Measurements from ENCODE around the gene UBAP2L. TPM values are rescaled to one million over a fixed set of nuclear protein-coding genes. Genes with fewer than 3 reads are reported as not detected.
A peak's percentile ranks its signal among the peaks of the same experiment; 100 is the strongest.
"Not testable (repeated sequence)": the region's sequence is repeated elsewhere in the genome, so short reads cannot be mapped to it uniquely, and the experiment has no call there.

UBAP2L gene
- total RNA-seq, 1 donor from 2014 or later = 80.9 TPM

DNA sequence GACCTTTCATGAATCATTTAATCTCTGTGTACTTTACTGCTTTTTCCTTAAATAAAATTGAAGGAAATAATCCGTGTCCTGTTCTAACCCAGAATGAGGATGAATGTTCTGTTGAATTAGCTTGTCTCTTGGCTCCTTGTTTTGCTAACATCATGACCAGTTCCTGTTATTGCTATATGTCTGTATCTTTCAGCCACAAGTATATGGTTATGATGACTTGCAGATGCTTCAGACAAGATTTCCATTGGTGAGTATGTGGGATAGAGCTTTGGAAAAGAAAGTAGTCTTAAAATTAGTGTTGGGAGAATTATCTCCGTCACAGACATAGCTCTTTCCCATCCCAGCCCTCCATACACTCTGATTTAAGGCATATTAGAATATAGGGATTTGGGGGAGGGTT lies 38.0 kb downstream of the UBAP2L start:
- no peak for ATAC-seq

DNA sequence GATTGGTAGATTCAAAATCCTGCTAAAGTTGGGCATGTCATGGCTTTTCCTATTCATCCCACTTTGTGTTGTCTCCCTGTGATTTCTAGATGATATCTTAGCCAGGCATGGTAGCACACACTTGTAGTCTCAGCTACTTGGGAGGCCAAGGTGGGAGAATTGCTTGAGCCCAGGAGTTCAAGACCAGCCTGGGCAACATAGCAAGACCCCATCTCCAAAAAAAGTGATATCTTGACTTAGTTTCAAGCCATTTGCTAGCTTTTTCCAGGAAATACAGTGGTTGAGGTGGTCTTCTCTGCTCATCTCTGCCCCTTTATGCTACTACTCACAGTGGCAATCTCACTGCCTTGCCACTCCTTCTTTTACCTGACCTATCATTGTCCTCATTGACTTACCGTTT lies 39.4 kb downstream of the UBAP2L start:
- no peak for ATAC-seq

DNA sequence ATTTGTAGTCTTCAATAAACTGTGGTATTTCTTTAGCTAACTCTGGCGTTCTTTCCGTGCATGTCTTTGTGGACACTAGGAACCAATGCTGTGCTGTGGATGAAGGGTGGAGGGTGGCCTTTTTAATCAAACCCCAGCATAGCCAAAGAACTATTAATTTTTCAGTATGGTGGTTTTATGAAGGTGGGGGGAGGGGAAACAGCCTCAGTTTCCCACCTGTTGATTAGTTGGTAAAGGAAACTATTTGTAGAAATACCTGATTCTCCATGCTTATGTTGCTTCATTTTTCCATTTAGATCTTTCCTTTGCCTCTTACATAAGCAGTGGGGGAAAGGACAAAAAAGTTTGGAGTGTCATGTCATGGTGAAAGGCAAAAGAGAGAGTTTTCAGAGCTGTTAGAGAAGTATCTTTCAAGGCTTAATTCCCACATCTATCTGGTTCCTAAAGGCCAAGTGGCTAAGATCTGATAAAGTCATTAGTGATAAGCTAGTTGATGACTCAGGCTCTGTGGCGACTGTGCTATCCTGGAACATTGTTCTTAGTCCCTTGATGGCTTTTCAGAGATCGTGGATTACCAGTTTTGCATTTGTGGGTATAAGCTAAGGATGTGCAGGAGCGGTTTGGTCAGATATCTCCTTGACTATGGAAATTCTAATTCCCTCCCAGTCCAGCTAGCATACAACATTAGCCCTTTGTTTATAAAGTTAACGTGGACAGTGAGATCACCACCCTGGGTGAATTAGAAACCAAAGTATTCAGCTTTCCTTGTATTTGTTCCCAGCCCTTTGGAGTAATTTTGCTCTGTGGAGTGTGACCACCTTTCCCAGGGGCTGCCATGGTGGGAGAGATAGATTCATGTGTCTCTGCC lies 42.9 kb downstream of the UBAP2L start:
- ATAC-seq = no peak

DNA sequence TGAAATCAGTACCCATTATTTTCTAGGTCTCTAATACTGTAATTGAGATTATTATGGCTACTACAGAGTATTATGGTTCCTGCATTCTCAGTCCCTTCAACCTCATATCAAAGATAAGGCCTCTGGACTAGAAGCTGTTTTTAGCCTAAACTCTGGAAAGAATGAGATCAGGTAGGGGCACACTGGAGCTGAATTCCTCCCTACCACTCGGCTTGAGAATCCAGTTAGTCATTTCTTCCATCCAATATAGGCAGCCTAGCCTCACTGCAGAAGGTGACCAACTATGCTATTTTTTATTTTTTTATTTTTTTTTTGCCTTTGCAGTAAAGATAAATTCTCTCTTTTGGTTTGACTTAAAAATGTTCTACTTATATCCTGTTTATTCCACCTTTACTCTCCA lies 43.7 kb downstream of the UBAP2L start:
- ATAC-seq = no peak

DNA sequence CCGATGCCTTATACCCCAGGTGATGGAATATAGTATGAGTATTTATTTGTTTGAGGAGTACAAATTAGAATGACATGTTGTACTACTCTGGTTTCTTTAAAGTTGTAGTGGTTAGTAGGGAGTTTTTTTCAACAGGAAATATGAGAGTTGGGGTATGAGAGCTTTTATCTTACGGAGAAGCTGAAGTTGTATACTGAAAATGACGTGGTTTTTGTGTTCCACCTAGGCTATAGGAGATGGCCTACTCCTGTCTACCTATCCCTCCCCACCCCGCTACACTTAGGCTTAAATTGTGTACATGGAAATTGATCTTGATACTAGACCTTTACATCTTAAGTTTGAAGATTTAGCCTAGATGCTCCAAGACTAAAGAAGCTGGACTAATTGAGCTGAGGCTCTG lies 44.8 kb downstream of the UBAP2L start:
- ATAC-seq = no peak

DNA sequence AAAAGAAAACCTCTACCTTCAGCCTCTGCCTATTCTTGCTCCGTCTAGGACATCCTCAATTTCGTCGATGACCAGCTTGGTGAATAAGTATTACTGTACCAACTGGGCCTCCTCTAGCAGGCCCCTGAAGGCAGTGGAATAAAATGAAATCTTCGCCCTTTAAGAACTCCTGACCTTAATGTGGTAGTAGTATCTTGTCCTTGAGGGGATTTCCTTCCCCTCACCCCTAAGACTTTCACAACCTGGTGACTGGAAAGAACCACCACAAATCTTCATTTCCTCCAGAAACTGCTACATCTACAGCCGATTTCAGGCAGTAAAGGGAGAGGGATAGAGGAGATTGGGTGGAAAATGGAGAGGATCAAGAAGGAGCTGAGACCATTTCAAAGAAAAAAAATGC lies 50.1 kb downstream of the UBAP2L start:
- ATAC-seq = no peak

DNA sequence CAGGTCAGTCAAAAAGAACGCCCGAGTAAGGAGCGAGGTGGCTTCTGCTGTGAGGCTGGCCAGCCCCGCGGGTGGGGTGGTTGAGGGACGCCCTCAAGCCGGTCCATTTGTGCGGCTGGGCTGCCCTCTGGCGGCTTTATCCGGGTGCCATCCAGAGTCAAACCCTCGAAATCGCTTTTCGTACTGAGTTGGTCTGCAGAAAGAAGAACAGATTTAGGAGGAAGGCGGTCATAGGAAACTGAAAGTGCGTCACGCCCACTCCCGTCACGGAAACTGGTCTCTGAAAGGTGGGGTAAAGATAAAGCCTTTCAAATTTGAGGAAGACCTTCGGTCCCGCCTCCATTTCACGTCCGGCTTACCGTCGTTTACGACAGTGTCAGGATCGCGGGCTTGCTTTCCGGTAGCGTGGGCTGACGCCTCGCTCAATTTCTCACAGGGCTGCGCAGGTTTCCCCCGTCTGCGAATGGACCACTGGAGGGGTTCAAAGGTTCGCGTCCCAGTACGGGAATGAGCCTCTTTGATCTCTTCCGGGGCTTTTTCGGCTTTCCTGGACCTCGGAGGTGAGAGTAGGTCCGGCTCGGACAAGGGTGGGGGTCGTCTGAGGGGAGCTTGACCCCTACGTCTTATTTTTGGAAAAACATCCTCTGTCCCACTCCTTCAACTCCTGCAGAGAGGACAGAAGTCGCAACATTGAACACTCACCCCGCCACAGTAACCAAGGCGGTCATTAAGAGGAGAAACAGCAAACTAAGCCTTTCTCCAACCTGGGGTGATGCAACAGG lies 51.7 kb downstream of the UBAP2L start, which contains the start of gene HAX1:
TSS of gene HAX1 (plus strand) at position 413 of the 782 bp plus-strand sequence. CDS start at position 508, 95 bp downstream.
- ATAC-seq = peak; percentile 93

DNA sequence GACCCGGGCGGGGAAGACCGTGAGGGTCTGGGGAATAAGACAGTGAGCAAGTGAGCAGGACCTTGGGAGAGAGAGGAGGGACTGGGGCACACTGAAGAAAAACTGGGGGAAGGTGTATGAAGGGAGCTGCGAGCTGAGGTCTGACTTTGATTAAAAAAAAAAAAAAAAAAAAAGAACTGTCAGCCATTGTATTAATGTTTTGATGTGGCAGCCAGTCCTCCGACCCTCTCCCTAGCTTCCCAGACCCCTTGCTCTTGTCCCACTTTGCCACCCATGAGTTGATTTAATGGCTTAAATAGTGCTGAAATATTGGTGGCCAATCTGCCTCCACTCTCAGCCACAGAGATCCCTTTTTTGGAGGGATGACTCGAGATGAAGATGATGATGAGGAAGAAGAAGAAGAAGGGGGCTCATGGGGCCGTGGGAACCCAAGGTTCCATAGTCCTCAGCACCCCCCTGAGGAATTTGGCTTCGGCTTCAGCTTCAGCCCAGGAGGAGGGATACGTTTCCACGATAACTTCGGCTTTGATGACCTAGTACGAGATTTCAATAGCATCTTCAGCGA lies 52.3 kb downstream of the UBAP2L start:
- ATAC-seq = no peak

DNA sequence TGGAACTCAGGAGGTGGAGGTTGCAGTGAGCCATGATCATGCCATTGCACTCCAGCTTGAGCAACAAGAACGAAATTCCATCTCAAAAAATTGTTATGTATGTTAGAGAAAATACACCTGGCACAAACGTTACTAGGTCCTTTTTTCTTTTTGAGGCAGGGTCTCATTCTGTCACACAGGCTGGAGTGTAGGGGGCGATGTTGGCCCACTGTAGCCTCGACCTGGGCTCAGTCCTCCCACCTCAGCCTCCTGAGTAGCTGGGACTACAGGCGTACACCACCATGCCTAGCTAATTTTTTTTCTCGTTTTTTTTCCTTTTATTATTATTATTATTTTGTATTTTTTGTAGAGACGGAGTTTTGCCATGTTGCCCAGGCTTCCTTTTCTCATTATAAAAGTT lies 56.0 kb downstream of the UBAP2L start:
- no peak for ATAC-seq

DNA sequence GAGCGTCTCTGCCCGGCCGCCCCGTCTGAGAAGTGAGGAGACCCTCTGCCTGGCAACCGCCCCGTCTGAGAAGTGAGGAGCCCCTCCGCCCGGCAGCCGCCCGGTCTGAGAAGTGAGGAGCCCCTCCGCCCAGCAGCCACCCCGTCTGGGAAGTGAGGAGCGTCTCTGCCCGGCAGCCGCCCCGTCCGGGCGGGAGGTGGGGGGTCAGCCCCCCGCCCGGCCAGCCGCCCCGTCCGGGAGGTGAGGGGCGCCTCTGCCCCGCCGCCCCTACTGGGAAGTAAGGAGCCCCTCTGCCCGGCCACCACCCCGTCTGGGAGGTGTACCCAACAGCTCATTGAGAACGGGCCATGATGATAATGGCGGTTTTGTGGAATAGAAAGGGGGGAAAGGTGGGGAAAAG lies 66.8 kb downstream of the UBAP2L start:
- ATAC-seq = not testable (repeated sequence)

DNA sequence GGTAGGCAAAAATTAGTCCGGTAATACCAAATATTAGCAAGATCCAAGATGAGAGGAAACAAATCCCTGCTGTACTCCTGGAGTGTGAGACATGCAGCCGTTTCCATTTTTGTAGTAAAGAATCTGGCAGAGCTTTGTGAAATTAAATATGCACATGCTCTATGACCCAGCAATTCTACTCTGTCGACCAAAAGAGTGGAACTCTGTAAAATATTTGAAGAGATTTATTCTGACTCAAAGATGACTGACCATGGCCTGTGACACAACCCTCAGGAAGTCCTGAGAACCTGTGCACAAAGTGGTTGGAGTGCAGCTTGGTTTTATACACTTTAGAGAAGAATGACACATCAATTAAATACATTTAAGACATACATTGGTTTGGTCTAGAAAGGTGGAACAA lies 67.9 kb downstream of the UBAP2L start:
- no peak for ATAC-seq

DNA sequence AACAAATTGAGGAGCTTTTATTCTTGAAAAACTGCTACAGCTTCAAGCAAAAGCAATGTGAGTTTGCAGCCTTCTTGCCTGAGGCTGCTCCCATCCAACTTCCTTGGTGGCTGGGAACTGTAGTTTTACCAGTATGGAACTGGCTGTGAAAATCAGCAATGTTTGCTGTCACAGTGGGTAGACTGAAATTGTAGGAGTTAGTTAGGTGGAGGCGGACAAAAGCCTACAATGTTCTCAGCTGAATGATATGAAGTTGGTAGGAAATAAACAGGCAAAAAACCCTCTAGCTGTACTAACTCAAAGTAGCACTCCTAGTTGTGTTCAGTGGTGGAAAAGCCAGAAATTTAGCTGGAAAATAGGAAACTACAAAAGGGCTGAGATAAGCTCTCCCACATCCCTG lies 70.2 kb downstream of the UBAP2L start:
- no peak for ATAC-seq

DNA sequence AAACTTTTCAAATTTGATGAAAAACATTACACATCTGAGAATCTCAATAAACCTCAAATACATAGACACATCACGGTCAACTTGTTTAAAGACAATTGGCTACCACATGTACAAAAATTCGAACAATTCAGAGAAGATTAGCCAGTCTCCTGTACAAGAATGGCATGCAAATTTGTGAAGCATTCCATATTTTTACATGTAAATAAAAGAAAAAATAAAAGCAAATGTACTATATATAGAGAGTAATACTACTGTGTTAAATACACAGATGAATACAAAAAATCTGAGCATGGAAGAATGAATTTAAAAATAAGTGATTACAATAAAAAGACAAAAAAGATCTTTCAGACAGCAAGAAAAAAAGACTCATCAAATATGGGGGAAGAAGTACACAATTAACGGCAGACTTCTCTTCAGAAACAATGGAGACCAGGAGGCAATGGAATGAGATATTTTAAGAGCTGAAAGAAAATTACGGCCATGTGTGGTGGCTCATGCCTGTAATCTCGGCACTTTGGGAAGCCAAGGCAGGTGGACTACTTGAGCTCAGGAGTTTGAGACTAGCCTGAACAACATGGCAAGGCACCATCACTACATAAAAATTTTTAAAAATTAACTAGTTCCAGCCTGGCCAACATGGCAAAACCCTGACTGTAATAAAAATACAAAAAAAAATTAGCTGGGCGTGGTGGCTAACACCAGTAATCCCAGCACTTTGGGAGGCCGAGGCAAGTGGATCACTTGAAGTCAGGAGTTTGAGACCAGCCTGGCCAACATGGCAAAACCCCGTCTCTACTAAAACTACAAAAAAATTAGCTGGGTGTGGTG lies 74.9 kb downstream of the UBAP2L start:
- no peak for ATAC-seq

DNA sequence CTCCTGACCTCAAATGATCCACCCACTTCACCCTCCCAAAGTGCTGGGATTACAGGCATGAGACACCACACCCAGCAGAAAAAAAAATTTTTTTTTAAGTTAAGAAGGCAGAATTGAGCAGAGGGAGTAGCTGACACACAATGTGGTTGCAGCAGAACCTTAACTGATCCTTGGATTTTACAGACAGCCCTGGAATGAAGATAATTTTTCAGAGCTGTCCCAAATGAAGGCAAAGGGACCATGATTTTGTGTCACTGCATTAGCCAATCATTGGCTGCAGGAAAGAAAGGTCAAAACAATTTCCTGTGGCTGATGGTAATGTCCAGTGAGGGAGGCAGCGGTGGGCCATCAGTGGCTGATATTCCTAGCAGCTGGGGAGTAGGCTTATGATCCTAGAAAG lies 80.8 kb downstream of the UBAP2L start:
- ATAC-seq = no peak

DNA sequence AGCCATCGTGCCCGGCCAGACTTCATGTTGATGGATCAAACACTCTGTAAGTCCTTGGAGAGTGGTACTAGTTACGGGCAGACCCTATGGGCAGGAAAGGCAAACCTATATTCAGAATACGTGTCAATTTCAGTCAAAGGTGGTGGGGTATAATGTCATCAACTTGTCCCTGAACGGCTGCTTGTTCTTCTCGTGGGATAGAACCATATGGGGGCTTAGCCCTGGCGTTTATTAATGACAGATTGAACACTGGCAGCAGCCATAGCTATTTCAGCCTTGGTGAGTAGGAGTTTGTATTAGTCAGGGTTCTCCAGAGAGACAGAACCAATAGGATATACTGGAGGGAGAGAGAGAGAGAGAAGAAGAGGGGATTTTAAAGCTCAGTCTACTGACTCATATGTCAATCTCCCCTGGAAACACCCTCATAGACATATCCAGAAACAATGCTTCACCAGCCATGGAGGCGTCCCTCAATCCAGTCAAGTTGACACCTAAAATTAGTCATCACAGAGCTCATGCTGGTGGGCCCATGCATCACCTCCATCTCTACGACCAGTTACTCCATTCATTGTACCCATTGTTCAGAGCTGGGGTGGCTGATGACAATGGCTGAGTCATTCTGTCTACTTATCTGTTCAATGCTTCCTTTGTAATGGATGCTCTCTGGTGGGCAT lies 84.0 kb downstream of the UBAP2L start:
- no peak for ATAC-seq

DNA sequence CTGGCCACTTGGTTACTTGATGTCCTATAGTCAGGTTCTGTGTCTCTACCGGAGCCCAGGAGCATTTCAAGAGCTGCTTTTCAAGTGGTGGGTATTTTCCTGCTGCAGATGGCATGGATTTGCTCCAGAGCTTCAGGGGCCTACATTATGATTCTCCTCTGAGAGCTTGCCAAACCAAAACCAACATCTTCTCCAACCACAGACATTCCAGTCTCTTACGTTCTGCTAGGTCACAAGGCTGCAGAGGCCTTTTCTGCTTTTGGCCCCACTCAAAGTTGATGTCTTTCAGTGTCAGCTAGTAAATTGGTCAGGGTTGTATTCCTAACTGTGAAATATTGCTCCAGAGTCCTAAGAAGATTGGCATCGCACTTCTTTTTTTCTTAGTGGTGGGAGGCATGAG lies 85.4 kb downstream of the UBAP2L start:
- no peak for ATAC-seq

DNA sequence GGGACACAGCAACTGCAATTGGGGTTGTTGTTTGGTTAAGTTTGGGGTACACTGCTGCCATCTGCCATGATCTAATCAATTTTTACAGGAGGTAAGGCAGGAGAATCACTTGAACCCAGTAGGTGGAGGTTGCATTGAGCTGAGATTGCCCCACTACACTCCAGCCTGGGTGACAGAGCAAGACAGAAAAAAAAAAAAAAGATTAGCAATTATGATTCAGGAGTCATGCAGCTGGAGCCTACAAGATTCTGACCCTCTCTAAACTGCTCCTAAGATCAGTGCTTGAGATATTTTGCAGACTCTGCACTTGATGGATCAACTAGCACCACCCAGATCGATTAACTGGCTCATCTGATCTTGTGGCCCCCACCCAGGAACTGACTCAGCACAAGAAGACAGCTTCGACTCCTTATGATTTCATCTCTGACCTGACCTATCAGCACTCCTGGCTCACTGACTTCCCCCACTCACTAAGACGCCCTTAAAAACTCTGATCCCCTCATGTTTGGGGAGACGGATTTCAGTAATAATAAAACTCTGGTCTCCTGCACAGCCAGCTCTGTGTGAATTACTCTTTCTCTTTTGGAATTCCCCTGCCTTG lies 87.0 kb downstream of the UBAP2L start:
- ATAC-seq = not testable (repeated sequence)

DNA sequence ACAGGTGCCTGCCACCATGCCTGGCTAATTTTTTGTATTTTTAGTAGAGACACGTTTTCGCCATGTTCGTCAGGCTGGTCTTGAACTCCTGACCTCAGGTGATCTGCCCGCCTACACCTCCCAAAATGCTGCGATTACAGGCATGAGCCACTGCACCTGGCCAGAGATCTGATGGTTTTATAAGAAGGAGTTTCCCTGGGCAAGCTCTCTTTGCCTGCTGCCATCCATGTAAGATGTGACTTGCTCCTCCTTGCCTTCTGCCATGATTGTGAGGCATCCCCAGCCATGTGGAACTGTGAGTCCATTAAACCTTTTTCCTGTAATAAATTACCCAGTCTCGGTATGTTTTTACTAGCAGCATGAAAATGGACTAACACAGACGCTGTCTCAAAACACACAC lies 88.4 kb downstream of the UBAP2L start:
- ATAC-seq = not testable (repeated sequence)

DNA sequence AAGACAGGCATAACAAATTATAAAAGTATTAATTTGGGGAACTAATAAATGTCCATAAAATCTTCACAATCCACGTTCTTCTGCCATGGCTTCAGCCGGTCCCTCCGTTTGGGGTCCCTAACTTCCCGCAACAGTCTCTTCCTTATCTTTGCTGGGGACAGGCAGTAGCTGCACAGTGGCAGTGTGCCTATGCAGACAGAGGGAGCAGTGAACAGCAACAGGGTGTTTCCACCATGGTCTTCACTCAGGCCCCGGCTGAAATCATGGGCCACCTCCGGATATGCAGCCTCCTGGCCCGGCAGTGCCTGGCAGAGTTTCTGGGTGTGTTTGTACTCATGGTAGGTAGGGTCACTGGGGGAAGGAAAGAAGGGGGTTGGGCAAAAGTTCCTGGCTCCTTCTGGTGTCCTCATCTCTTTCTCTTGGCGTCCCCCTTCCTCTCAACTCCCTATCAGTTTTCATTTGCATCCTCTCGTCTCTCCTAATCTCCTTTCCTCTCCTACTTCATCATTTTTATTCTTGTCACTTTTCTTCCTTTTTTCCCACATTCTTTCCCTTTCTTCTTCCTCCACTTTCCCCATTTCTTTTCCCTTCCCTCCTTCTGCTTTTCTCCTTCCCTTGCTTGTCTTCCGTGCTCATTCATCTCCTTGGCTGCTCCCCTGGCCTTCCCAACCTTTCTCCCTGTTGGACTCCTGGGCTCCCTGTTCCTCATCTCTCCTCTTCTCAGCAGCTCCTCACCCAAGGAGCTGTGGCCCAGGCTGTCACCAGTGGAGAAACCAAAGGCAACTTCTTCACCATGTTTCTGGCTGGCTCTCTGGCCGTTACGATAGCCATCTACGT lies 91.7 kb downstream of the UBAP2L start:
- ATAC-seq = not testable (repeated sequence)

DNA sequence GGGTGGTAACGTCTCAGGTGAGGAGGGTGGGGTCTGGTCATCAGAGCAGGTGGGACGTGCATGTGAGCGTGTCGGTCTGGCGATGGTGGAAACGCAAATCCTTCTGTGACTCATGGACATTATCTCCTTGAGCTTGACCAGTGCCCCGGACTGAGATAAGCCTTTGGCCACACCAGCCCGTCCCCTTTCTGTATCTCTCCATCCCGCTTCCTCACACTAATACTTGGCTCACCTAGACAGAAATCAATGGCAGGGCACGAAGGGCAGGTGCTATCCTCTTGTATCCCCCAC lies 92.3 kb downstream of the UBAP2L start:
- ATAC-seq = no peak

DNA sequence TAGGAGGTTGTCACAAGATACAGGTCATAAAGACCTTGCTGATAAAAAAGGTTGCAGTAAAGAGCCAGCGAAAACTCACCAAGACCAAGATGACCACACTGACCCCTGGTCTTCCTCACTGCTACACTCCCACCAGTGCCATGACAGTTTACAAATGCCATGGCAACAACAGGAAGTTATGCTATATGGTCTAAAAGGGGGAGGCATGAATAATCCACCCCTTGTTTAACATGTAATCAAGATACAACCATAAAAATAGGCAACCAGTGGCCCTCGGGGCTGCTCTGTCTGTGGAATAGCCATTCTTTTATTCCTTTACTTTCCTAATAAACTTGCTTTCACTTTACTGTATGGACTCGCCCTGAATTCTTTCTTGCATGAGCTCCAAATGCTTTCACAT lies 93.5 kb downstream of the UBAP2L start:
- ATAC-seq = not testable (repeated sequence)

Measured in esophagus mucosa (tissue), 1 donor.